Activated naive CD8-positive, alpha-beta T cell treated with anti-CD3 and anti-CD28 coated beads for 36 hours (primary cell): Measurements from ENCODE around the gene BIRC7. TPM values are rescaled to one million over a fixed set of nuclear protein-coding genes. Genes with fewer than 3 reads are reported as not detected.

Experiments used
- DNase-seq: peaks from one replicate; pipeline ENCODE4 v3.0.0; 2021
- H3K27ac Mint-ChIP-seq: one replicate; pipeline ENCODE4 v1.8.0; 2022; ENCODE audit warnings: mild to moderate bottlenecking, moderate library complexity, mixed read lengths
- H3K27me3 Mint-ChIP-seq: one replicate; pipeline ENCODE4 v1.8.0; 2022; ENCODE audit warnings: mild to moderate bottlenecking, mixed read lengths
- H3K36me3 Mint-ChIP-seq: one replicate; pipeline ENCODE4 v1.8.0; 2021; ENCODE audit warnings: mild to moderate bottlenecking, mixed read lengths
- H3K4me1 Mint-ChIP-seq: one replicate; pipeline ENCODE4 v1.8.0; 2021; ENCODE audit warnings: mixed read lengths
- H3K4me3 Mint-ChIP-seq: one replicate; pipeline ENCODE4 v1.8.0; 2022; ENCODE audit warnings: mild to moderate bottlenecking, moderate library complexity, mixed read lengths
- H3K9me3 Mint-ChIP-seq: one replicate; pipeline ENCODE4 v1.8.0; 2022; ENCODE audit warnings: mixed read lengths
- total RNA-seq, 2 experiments: library from RNA; stranded (reverse); gene quantifications; one replicate each; pipeline ENCODE4 v1.2.3, GENCODE V29; 2021

BIRC7 gene
- total RNA-seq, 2 experiments from 2014 or later: 0.23 to 0.34 TPM

DNA sequence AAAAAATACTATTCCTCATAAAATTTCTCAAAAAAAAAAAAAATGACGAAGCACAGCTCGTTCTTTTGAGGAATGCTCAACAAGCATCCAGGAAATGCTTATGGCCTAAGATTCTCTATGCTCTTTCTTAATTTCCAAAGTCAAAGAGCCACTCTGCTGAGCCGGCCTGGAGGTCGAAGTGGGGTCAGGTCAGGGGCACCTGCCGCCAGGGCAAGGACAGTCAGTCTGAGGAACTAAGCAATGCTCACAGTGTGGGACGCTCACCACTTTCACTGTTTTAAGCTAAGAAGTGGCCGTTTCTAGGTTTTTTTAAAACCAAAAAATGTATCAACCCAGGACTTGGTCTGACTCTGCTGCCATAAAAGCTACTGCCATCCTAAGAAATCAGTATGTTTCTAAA lies 37.1 kb upstream of the BIRC7 start:
- H3K4me1 Mint-ChIP-seq: peaks cover 31% of the 10 kb centered on the region
- H3K9me3 Mint-ChIP-seq: no peaks in the 10 kb centered on the region
- peaks cover 19% of the 10 kb centered on the region for H3K36me3 Mint-ChIP-seq
- DNase-seq: no peak
- H3K27me3 Mint-ChIP-seq: no peaks in the 10 kb centered on the region
- H3K27ac Mint-ChIP-seq: no peak overlapping the region
- no peak overlapping the region for H3K4me3 Mint-ChIP-seq

DNA sequence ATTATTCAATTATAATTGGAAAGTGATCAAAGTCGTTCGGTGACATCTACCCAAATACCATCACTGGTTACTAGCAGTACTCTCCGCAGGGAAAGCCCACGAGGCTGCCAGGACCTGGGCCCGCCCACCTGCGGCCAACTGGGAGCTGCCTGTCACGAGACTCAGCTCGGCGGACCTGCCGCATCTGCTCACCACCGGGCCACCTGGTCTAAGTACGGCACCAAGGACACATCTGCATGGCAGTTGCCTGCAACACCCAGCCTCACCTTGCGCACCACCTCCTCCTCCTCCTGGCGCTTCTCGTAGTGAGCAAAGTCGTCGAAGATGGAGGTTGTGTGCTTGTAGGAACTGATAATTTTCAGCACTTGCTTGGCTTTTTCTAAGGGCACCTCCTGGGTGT lies 33.7 kb upstream of the BIRC7 start:
- Mint-ChIP-seq H3K4me3 (no peak overlapping the region), H3K27ac (no peak overlapping the region), H3K36me3 (peaks cover 21% of the 10 kb centered on the region), H3K27me3 (no peaks in the 10 kb centered on the region), H3K4me1 (peaks cover 28% of the 10 kb centered on the region), H3K9me3 (no peaks in the 10 kb centered on the region)
- no peak for DNase-seq

DNA sequence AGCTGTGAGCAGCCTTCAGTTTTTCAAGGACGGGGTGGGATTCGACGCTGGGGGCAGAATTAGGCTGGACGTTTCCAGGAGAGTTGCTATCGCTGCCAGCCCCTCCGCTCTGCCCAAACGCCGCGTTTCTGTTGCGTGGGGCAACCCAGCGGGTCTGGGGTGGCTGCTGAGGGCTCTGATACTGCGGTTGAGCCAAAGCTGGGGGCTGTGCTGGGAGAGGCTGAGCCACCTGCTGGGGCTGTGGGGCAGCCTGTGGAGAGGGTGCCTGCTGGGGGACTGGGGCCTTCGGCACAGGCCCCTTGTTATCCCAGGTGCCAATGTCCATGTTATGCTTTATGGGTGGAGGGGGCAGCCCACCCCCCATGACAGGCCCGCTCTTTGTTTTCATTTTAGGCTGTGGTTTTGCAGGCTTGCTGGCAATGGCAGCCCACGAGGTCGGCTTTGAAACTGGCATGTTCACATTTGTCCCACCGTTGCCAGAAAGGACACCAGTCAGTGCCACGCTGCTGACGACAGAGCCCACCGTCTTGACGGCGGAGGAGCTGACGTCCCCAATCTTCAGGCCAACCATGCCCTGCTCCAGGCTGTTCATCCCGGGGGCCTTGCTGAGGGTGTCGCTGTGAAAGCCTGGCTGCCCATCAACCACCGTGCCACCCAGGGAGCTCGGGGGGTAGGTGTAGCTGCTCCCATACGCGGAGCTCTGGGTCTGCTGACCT lies 32.7 kb upstream of the BIRC7 start:
- Mint-ChIP-seq H3K36me3 (peaks cover 11% of the 10 kb centered on the region), H3K27ac (no peak overlapping the region), H3K9me3 (no peaks in the 10 kb centered on the region), H3K4me3 (no peak overlapping the region), H3K4me1 (peaks cover 22% of the 10 kb centered on the region), H3K27me3 (no peaks in the 10 kb centered on the region)
- no peak for DNase-seq

DNA sequence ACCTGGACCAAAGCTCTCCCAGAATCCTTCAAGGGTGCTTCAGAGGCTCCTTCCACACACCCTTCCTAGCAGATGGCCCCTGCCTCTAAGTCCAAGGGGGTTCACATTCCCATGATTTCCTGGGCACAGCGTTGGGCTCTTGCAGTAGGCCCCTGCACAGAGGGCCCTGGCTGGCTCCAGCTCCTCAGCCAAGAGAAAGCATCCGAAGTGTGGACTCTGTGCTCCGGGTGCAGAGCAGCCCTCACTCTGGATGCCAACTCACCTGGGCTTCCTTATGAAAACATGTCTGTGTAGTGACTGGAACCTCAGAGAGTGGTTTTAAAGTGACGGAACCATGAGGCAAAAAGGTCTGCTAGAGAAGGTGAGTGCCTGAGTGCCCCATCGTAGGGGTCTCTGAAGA lies 31.3 kb upstream of the BIRC7 start:
- Mint-ChIP-seq H3K27me3 (no peaks in the 10 kb centered on the region), H3K9me3 (no peaks in the 10 kb centered on the region), H3K36me3 (peaks cover 11% of the 10 kb centered on the region), H3K4me1 (peaks cover 24% of the 10 kb centered on the region), H3K27ac (no peak overlapping the region), H3K4me3 (no peak overlapping the region)
- no peak for DNase-seq

DNA sequence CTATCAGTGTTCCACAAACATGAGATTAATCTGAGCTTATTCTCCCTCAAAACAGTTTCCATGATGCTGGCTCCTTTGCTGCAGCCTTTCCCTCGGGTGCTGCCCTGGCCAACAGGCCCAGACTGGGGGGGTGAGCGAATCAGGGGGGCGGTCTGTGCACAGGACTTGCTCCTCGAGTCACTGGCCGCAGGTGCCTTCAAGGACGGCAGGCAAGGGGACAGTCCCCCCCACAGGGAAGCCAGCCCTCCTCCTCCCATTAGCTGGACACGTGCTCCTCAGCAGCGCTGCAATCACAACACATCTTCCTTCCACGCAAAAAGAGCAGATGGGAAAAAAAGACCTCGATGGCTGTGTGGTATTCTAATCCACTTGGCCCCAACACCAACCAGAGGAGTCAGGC lies 29.8 kb upstream of the BIRC7 start:
- DNase-seq: no peak
- no peak overlapping the region for H3K4me3 Mint-ChIP-seq
- H3K27me3 Mint-ChIP-seq: no peaks in the 10 kb centered on the region
- H3K27ac Mint-ChIP-seq: no peak overlapping the region
- H3K36me3 Mint-ChIP-seq: peaks cover 12% of the 10 kb centered on the region
- no peaks in the 10 kb centered on the region for H3K9me3 Mint-ChIP-seq
- peaks cover 32% of the 10 kb centered on the region for H3K4me1 Mint-ChIP-seq

DNA sequence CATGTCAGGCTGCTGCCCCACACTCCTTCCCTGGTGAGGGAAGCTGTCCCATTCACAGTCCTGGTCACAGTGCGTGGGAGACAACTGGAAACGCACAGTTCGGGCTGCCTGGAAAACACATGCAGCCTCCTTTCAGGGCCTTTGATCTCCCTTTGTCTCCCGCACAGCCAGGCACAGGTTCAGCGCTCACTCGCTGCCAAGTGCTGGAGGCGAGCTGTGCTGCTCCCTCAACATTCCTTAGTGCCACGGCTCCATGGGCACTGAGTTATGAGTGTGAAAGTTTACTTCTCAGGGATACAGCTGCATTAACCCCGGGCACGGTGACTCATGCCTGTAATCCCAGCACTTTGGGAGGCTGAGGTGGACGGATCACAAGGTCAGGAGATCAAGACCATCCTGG lies 28.8 kb upstream of the BIRC7 start:
- peaks cover 13% of the 10 kb centered on the region for H3K36me3 Mint-ChIP-seq

DNA sequence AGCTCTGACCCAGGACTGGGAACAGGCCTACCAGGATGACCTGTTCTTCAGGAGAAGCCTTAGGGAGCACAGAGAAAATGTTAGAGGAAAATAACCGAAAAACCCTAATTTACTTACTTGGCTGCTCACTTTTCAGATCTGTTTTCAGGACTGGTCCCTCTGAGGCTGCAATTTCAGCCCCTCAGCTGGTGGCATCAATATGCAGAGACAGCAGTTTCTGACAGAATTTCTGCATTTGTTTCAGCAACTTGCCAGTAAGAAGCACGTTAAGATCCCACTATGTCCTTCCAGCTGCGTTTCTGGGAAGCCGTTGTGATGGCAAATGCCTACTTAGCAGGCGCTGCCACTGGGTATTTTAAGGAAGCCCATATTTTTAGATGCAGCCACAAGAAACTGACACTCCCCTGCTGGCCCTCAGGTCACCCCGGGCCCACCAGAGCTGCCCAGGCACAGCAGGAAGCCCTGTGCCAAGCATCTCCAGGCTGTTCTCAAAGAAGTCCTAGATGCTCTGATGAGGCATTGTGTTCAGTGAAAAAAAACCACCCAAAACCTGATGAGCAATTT lies 27.3 kb upstream of the BIRC7 start:
- peaks cover 24% of the 10 kb centered on the region for H3K36me3 Mint-ChIP-seq
- H3K4me3 Mint-ChIP-seq: no peak overlapping the region
- H3K27me3 Mint-ChIP-seq: no peaks in the 10 kb centered on the region
- no peak overlapping the region for H3K27ac Mint-ChIP-seq
- H3K9me3 Mint-ChIP-seq: no peaks in the 10 kb centered on the region
- DNase-seq: no peak
- H3K4me1 Mint-ChIP-seq: peaks cover 42% of the 10 kb centered on the region

More for the DNA sequence above, 28.8 kb upstream of the BIRC7 start:
- Mint-ChIP-seq H3K4me1 (peaks cover 29% of the 10 kb centered on the region), H3K27ac (no peak overlapping the region), H3K27me3 (no peaks in the 10 kb centered on the region), H3K9me3 (no peaks in the 10 kb centered on the region), H3K4me3 (no peak overlapping the region)
- no peak for DNase-seq

DNA sequence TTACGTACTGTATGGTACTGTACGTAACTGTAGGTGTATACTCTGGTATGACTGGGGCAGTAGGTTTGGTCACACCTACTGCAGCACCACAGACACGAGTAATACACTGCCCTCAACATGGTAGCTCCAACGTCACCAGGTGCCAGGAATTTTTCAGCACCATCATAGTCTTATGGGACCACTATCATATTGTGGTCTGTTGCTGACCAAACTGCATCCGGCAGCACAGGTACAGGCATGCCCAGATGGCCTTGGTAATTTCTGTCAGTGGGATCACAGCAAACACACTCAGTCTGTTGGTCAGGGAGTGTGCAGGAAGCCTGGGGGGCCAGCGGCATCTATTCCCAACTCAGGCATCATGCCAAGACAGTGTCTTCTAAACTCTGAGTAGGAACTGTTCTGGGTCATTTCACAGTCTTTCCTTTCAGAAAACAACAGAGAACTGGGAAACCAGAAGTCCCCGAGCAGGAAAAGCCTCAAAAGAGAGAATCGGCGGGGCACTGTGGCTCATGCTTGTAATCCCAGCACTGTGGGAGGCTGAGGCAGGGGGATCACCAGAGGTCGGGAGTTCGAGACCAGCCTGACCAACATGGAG lies 25.6 kb upstream of the BIRC7 start:
- H3K27ac Mint-ChIP-seq: no peak overlapping the region
- H3K9me3 Mint-ChIP-seq: no peaks in the 10 kb centered on the region
- H3K4me3 Mint-ChIP-seq: no peak overlapping the region
- H3K36me3 Mint-ChIP-seq: peaks cover 38% of the 10 kb centered on the region
- DNase-seq: no peak
- peaks cover 52% of the 10 kb centered on the region for H3K4me1 Mint-ChIP-seq
- H3K27me3 Mint-ChIP-seq: no peaks in the 10 kb centered on the region

DNA sequence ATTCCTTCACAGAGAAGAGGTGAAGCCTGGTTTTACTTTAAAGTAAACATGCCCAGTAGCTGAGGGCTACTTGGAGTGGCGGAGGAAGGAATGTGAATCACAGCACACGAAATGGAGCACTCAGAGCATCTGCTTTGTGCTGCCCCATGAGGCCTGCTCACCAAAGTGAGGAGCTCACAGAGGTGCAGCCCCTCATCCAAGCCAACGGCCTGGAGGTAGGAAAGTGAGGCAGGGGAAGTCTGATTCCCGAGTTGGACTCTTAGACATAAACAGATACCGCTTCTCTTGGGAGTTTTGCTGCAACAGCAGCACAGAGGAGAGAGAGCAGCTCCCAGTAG lies 23.3 kb upstream of the BIRC7 start:
- no peak overlapping the region for H3K27ac Mint-ChIP-seq

DNA sequence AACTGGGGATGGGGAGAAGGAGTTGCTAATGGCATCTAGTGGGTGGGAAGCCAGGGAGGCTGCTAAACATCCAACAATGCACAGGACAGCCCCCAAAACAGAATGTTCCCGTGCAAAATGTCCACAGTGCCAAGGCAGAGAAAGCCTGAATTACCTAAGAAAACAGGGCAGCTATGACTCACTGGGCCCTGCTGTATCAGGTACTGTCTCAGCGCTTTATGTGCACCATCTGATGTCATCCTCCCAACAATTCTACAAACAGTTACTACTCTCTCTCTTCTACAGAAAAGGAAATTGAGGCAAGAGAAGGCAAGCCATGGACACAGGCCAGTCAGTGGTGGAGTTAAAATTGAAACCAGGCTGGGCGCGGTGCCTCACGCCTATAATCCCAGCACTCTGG lies 22.9 kb upstream of the BIRC7 start:
- H3K27ac Mint-ChIP-seq: no peak overlapping the region
- peaks cover 37% of the 10 kb centered on the region for H3K36me3 Mint-ChIP-seq
- H3K4me1 Mint-ChIP-seq: peaks cover 53% of the 10 kb centered on the region
- no peaks in the 10 kb centered on the region for H3K9me3 Mint-ChIP-seq
- DNase-seq: no peak
- H3K4me3 Mint-ChIP-seq: no peak overlapping the region
- no peaks in the 10 kb centered on the region for H3K27me3 Mint-ChIP-seq

More for the DNA sequence above, 23.3 kb upstream of the BIRC7 start:
- H3K27me3 Mint-ChIP-seq: no peaks in the 10 kb centered on the region
- no peak for DNase-seq
- no peaks in the 10 kb centered on the region for H3K9me3 Mint-ChIP-seq
- H3K4me1 Mint-ChIP-seq: peaks cover 54% of the 10 kb centered on the region
- no peak overlapping the region for H3K4me3 Mint-ChIP-seq
- H3K36me3 Mint-ChIP-seq: peaks cover 37% of the 10 kb centered on the region

DNA sequence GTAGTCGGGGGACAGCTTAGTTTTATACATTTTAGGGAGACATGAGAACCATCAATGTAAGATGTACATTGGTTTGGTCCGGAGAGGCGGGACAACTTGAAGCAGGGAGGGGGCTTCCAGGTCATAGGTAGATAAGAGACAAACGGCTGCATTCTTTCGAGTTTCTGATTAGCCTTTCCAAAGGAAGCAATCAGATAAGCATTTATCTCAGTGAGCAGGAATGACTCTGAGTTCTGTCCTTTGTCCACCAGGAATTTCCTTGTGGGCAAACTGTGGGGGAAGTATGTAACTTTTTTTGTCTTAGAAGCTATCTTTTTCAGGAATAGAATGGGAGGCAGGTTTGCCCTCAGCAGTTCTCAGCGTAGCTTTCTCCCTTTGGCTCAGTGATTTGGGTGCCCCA lies 21.2 kb upstream of the BIRC7 start:
- peak overlapping the region; percentile 42 for H3K27ac Mint-ChIP-seq
- peaks cover 37% of the 10 kb centered on the region for H3K36me3 Mint-ChIP-seq
- H3K9me3 Mint-ChIP-seq: no peaks in the 10 kb centered on the region
- no peak for DNase-seq
- H3K4me1 Mint-ChIP-seq: peaks cover 43% of the 10 kb centered on the region
- peak overlapping the region; percentile 99 for H3K4me3 Mint-ChIP-seq
- no peaks in the 10 kb centered on the region for H3K27me3 Mint-ChIP-seq

DNA sequence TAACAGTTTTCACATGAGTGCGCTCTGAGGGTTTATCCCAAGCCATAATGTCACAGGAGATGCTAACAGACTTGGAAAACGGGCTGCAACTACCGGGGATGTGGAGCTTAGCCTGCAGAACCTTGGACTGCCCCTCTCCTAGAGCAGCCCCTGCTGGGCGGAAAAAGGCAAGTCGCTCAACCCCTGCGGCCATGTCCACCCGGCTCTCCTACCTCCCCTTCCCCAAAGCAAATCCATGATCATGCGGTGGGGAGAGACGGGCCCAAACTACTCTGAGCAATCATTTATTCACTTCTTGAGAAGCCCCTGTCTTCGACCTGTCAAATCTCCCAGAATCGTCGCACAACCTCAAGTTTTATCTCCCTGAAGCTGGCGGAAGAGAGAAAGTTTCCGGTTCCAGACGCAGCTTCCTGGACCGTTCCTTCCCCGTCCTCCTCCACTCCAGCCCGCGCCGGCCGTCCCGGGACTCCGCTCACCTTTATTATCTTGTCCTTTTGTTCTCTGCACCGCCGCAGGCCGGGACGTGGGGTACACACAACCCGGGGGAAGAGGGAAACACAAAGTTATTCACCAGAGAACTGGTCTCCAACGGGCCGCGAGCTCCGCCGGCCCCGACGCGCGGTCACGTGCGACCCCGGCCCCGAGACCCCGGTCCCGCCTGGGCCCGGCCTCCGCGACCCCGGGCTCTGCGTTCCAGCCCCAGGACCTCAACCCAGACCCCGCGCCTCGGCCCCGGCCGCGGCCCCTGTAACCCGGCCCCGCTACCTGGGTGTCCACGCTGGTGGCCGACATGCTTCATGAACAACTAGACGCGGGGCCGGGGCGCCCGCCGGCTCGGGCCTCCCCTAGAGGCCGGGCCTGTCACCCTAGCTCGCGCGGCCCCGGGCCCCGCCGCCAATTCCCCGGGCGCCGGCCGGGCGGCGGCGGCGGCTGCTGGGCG lies 20.3 kb upstream of the BIRC7 start:
- DNase-seq: peak; percentile 25
- Mint-ChIP-seq H3K9me3 (no peaks in the 10 kb centered on the region), H3K27me3 (no peaks in the 10 kb centered on the region), H3K36me3 (peaks cover 37% of the 10 kb centered on the region), H3K27ac (peak overlapping the region; percentile 91), H3K4me3 (peak overlapping the region; percentile 99), H3K4me1 (peaks cover 37% of the 10 kb centered on the region)

DNA sequence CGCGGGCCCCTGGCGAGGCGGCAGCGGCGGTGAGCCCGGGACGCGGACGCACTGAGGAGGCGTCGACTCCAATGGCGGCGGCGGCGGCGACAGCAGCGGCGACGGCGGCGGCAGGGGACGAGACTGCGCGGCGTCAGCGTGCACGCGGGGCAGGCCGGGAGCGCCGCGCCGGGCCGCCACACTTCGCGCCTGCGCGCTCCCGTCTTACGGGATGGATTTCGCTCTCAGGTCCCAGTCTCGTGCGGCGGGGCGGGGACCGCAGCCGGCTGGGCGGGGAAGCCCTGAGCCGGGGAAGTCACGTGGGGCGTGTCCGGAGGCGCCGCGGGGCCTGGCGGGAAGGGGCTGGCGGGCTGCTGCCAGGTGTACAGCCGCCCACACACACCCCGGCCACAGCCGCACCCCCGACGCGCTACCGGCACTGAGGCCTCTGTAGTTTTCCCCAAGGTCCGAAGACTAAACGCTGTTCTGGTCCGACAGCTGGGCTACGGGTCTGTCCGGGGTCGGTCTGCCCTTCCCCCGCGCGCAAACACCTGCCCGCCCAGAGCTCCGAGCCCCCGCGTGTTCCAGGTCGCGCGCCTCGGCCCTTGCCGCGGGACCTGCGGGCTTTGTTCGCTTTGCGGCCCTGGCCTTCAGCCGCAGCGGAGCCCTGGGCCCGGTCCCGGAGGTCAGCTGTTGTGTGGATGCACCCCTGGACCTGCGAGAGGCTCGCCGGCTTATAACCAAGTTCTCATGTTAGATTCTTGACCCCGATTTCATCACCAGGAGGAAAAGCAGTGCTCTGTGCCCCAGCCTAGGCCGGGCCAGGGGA lies 19.5 kb upstream of the BIRC7 start, which contains the start of gene YTHDF1:
TSS of gene YTHDF1 (minus strand) at position 91 of the 808 bp plus-strand sequence. CDS start 239 bp downstream, outside the sequence.
- Mint-ChIP-seq H3K27ac (peak within 1 kb of the TSS; percentile 91), H3K27me3 (no peaks in the 10 kb centered on the region), H3K4me3 (peak within 1 kb of the TSS; percentile 99)

DNA sequence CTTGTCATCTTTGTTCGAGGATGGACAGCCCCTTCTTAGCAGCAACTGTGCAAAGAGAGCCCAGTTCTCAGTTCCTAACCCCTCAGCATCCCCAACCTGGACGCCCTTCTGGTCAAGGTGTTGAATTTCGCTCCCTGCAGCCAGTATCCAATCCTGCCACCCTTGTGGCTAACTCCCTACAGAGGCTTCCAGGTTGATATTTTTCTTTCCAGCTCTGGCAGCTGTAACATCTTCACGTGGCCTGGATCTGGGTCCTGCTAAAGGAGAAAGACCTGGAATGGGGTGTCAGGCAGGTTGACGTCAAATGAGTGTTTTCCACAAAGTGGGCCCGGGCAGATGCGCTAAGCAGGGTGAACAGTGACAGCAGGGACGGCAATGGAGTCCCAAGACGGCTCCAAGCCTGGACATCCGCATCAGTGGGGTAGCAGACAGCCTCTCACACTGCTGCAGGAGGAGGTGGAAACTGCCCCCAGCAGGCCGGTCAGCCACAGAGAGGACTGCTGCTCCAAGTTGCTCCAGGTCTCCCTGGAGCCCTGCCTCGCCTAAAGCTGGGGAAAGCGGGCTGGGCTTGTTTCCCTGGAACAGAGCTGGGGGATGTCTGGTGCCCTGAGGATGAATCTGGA lies 18.7 kb upstream of the BIRC7 start:
- Mint-ChIP-seq H3K9me3 (no peaks in the 10 kb centered on the region), H3K36me3 (peaks cover 28% of the 10 kb centered on the region), H3K27me3 (no peaks in the 10 kb centered on the region), H3K4me3 (peak overlapping the region; percentile 70), H3K27ac (peak overlapping the region; percentile 86), H3K4me1 (peaks cover 28% of the 10 kb centered on the region)
- no peak for DNase-seq

More for the DNA sequence above, 19.5 kb upstream of the BIRC7 start, which contains the start of gene YTHDF1:
- Mint-ChIP-seq H3K36me3 (peaks cover 30% of the 10 kb centered on the region), H3K4me1 (peaks cover 31% of the 10 kb centered on the region), H3K9me3 (no peaks in the 10 kb centered on the region)
- DNase-seq: peak; percentile 99
